Mesodermal cell (in vitro differentiated cells): ENCODE data around the gene WWC1.

Experiments
- H3K27ac ChIP-seq: 2 replicates; pipeline ENCODE4 v1.7.0; 2013; ENCODE audit warnings: mild to moderate bottlenecking, low read depth, low read length, moderate library complexity; ENCODE audit not compliant: severe bottlenecking
- H3K36me3 ChIP-seq: 2 replicates; pipeline ENCODE4 v1.7.1; 2013; ENCODE audit warnings: mild to moderate bottlenecking, low read length, moderate library complexity; ENCODE audit not compliant: control insufficient read depth, insufficient read depth
- H3K4me1 ChIP-seq: one replicate; pipeline ENCODE4 v1.7.1; 2013; ENCODE audit warnings: mild to moderate bottlenecking, low read length; ENCODE audit not compliant: insufficient read depth, control insufficient read depth, poor library complexity, severe bottlenecking
- H3K4me3 ChIP-seq: 2 replicates; pipeline ENCODE4 v1.7.0; 2013; ENCODE audit warnings: low read length, control low read depth, mild to moderate bottlenecking; ENCODE audit not compliant: insufficient read depth, poor library complexity, severe bottlenecking; ENCODE audit errors: extremely low read depth
- H3K9me3 ChIP-seq: 2 replicates; pipeline ENCODE4 v1.7.1; 2013; ENCODE audit warnings: mild to moderate bottlenecking, low read length, moderate library complexity; ENCODE audit not compliant: control insufficient read depth
- WGBS, 2 experiments: methylation state at CpG; one replicate each; pipeline ENCODE4 v1.1.5; 2013; ENCODE audit warnings: missing lambda C conversion rate in 2 of 2; ENCODE audit not compliant: insufficient coverage in 2 of 2; 5-methylcytosine and 5-hydroxymethylcytosine counted together

Gene WWC1

GRCh38 chr5:168320805-168321204 is 29.4 kb downstream of the WWC1 start:
- H3K4me1 ChIP-seq, result peaks cover 24% of the 10 kb centered on the region
- no peaks in the 10 kb centered on the region for H3K9me3 ChIP-seq
- WGBS, 2 experiments, result 90 to 94% methylated on average over 8 to 9 of the region's 9 CpGs
- no peak overlapping the region for H3K27ac ChIP-seq
- no peaks in the 10 kb centered on the region for H3K36me3 ChIP-seq
- no peak overlapping the region for H3K4me3 ChIP-seq

DNA sequence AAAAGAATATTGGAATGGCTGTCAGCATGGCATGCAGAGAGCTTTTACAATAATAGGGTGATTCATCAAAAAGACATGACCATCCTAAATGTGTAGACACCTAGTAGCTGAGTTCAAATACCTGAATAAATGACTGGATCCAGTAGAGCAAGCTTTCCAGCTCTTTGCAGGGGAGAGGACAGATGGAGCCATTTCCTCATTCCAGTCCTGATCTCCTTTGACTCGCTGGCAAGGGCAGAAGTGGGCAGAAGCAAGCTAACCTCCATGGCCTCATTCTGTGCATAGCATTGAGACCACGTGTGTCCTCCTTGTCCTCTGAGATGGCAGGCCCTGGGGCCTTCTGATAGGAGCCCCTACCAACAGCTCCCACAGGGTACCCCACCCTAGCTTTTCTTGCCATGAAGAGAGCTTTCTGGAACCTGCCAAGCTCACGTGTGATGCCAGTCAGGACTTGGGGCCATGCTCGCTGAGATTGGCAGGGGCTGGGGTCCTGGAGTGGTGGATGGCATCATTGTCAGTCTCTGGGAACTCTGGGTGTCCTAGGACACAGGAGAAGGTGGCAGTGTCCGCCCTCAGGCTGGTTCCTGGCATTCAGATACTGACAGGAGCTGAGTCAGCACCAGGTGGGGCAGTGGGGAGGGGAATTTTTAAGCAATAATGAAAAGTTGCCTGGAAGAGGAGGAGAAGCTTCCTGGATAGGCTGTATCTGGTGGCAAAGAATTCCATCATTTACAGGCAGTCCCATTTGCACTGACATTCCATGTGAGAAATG is 33.6 kb downstream of the WWC1 start:
- H3K36me3 ChIP-seq, result no peaks in the 10 kb centered on the region
- WGBS, 2 experiments, result 63 to 87% methylated on average over 4 to 5 of the region's 5 CpGs
- H3K4me1 ChIP-seq, result peaks cover 24% of the 10 kb centered on the region
- no peak overlapping the region for H3K4me3 ChIP-seq
- H3K27ac ChIP-seq, result no peak overlapping the region
- H3K9me3 ChIP-seq, result no peaks in the 10 kb centered on the region

- no peak overlapping the region for H3K27ac ChIP-seq
- no peak overlapping the region for H3K4me3 ChIP-seq
- H3K36me3 ChIP-seq, result no peaks in the 10 kb centered on the region
- H3K9me3 ChIP-seq, result no peaks in the 10 kb centered on the region
- WGBS, 2 experiments, result 93 to 95% methylated on average over 3 of the region's 3 CpGs
- peaks cover 31% of the 10 kb centered on the region for H3K4me1 ChIP-seq
Measured at GRCh38 chr5:168327019-168327421, 35.6 kb downstream of the WWC1 start.

- 74 to 91% methylated on average over 2 of the region's 2 CpGs for WGBS, 2 experiments
- no peak overlapping the region for H3K4me3 ChIP-seq
- no peaks in the 10 kb centered on the region for H3K9me3 ChIP-seq
- peaks cover 31% of the 10 kb centered on the region for H3K4me1 ChIP-seq
- no peak overlapping the region for H3K27ac ChIP-seq
- H3K36me3 ChIP-seq, result no peaks in the 10 kb centered on the region
Measured at GRCh38 chr5:168327451-168327850, 36.0 kb downstream of the WWC1 start.

- 95 to 100% methylated on average over 2 of the region's 4 CpGs for WGBS, 2 experiments
- Histone ChIP-seq H3K4me1 (peaks cover 31% of the 10 kb centered on the region), H3K27ac (no peak overlapping the region)
Measured at GRCh38 chr5:168327994-168328393, 36.5 kb downstream of the WWC1 start.

GRCh38 chr5:168328814-168329213 is 37.4 kb downstream of the WWC1 start:
- Histone ChIP-seq H3K9me3 (no peaks in the 10 kb centered on the region), H3K4me1 (peaks cover 37% of the 10 kb centered on the region), H3K4me3 (no peak overlapping the region), H3K27ac (peak overlapping the region; percentile 19), H3K36me3 (no peaks in the 10 kb centered on the region)
- 15 to 32% methylated on average over 3 to 4 of the region's 6 CpGs for WGBS, 2 experiments

More at GRCh38 chr5:168327994-168328393, 36.5 kb downstream of the WWC1 start:
- Histone ChIP-seq H3K36me3 (no peaks in the 10 kb centered on the region), H3K9me3 (no peaks in the 10 kb centered on the region), H3K4me3 (no peak overlapping the region)

GRCh38 chr5:168329302-168329701 is 37.9 kb downstream of the WWC1 start:
- H3K4me1 ChIP-seq, result peaks cover 42% of the 10 kb centered on the region
- no peaks in the 10 kb centered on the region for H3K9me3 ChIP-seq
- peak overlapping the region; percentile 19 for H3K27ac ChIP-seq
- WGBS, 2 experiments, result 0 to 7% methylated on average over 2 of the region's 4 CpGs
- H3K4me3 ChIP-seq, result no peak overlapping the region
- H3K36me3 ChIP-seq, result no peaks in the 10 kb centered on the region

DNA sequence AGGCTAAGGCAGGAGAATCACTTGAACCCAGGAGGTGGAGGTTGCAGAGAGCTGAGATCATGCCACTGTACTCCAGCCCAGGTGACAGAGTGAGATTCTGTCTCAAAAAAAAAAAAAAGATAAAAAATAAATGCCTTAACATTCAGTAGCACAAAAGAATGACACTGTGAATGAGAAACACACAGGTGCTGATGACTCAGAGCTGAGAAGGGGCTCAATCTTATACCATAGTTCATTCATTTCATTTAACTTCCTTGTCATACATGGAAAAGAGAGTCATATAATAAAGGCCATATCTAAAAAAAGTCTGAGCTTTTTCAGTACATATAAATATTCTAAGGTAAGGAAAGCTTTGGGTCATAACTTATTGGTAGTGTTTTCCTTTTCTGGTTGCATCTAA is 40.6 kb downstream of the WWC1 start:
- Histone ChIP-seq H3K4me3 (no peak overlapping the region), H3K36me3 (no peaks in the 10 kb centered on the region), H3K4me1 (peaks cover 43% of the 10 kb centered on the region), H3K27ac (no peak overlapping the region), H3K9me3 (no peaks in the 10 kb centered on the region)

DNA sequence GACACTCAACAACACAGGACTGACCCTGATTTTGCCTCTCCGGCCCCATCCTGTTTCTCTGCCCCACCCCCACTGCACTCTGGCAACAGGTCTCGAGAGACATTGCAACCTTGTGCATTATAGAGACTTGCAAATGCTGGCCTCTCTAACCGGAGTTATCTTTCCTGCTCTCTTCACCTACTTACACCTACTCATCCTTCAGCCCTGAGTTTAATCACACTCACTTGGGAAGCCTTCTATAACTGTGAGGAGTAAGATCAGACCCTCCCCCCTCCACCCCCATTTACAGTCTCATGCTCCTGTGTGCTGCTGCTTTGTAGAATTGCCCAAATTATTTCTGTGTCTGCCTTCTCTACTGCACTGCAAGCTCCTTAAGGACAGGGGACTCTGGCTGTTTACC is 42.8 kb downstream of the WWC1 start:
- WGBS, 2 experiments, result 37 to 38% methylated on average over 3 of the region's 3 CpGs
- Histone ChIP-seq H3K27ac (peak overlapping the region; percentile 82), H3K9me3 (no peaks in the 10 kb centered on the region), H3K36me3 (no peaks in the 10 kb centered on the region), H3K4me1 (peaks cover 27% of the 10 kb centered on the region), H3K4me3 (no peak overlapping the region)

GRCh38 chr5:168334695-168335094 is 43.2 kb downstream of the WWC1 start:
- H3K4me1 ChIP-seq, result peaks cover 27% of the 10 kb centered on the region
- peak overlapping the region; percentile 82 for H3K27ac ChIP-seq
- no peak overlapping the region for H3K4me3 ChIP-seq
- H3K36me3 ChIP-seq, result no peaks in the 10 kb centered on the region
- H3K9me3 ChIP-seq, result no peaks in the 10 kb centered on the region
- WGBS, 2 experiments, result 2 to 7% methylated on average over 2 to 4 of the region's 4 CpGs

GRCh38 chr5:168337361-168337760 is 45.9 kb downstream of the WWC1 start:
- Histone ChIP-seq H3K4me1 (peaks cover 25% of the 10 kb centered on the region), H3K4me3 (no peak overlapping the region), H3K27ac (no peak overlapping the region), H3K9me3 (no peaks in the 10 kb centered on the region), H3K36me3 (no peaks in the 10 kb centered on the region)
- 89 to 96% methylated on average over 2 of the region's 2 CpGs for WGBS, 2 experiments
